GM19372 (cell line): ENCODE measurements around the gene THUMPD2.

Experiments used
- ATAC-seq: cut with Tn5 transposase; IDR thresholded peaks from one replicate; pipeline ENCODE4 v1.9.1; 2021; ENCODE audit warnings: mild to moderate bottlenecking, low read depth, moderate library complexity; ENCODE audit not compliant: unreplicated experiment

The THUMPD2 gene

GRCh38 chr2:39686456-39686855 is 92.6 kb downstream of the THUMPD2 start:
- no peak for ATAC-seq
